GM19397 (cell line): ENCODE data around the gene ABCA3.

Experiments used
- ATAC-seq: cut with Tn5 transposase; IDR thresholded peaks from one replicate; pipeline ENCODE4 v1.9.1; 2021; ENCODE audit warnings: mild to moderate bottlenecking, moderate library complexity; ENCODE audit not compliant: unreplicated experiment

ABCA3 gene

GRCh38 chr16:2358811-2359210 is 18.3 kb upstream of the ABCA3 start:
- ATAC-seq, result no peak

- ATAC-seq, result no peak
These were observed 16.8 kb upstream of the ABCA3 start for GRCh38 chr16:2357331-2357730.

GRCh38 chr16:2350500-2350899 is 10.0 kb upstream of the ABCA3 start:
- ATAC-seq, result no peak

DNA sequence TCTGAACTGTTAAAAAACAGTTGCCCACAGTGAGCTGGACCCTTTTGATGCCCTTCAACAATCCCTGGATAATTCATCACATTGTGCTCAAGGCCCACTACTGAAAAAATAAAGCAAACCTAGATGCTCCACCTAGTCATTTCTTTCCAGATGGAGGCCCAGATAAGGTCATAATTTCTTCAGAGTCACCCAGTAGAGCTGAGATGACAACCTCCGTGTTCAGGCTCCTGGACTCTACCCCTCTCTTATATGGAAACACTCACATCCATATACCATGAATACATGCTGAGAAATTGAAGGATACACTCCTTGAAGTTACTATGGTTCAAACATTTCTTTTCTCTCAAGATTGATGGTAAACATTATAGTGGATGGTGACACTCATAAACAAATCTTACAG is 2.7 kb upstream of the ABCA3 start:
- no peak for ATAC-seq

GRCh38 chr16:2341456-2342447 is 1.2 kb upstream of the ABCA3 start:
- no peak for ATAC-seq

- ATAC-seq, result peak; percentile 32
These were observed 725 bp downstream of the ABCA3 start for GRCh38 chr16:2339521-2340484.

- ATAC-seq, result no peak
These were observed 2.9 kb downstream of the ABCA3 start for GRCh38 chr16:2337431-2338296.

DNA sequence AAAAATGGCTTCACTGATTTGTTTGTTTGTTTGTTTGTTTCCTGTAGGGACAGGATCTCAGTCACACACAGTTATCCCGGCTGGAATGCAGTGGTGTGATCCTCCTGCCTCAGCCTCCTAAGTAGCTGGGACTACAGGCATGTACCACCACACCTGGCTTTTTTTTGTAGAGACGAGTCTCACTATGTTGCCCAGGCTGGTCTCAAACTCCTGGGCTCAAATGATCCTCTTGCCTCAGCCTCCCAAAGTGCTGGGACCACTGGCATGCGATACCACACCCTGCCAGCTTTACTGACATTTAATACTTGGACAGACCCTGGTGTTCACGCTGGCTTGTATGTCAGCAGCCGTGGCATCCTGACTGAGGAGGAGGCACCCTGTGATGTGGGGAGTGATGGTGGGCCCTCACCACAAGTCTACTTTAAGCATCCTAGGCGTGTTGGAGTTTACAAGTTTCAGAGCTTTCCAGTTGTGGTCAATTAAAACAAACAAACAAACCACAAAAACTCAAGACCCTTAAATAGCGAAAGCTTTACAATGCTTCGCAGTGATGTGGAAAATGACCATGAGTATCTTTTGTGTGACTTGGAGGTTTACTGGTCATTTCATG is 5.1 kb downstream of the ABCA3 start:
- no peak for ATAC-seq

- no peak for ATAC-seq
These were observed 6.7 kb downstream of the ABCA3 start for GRCh38 chr16:2333772-2334379.

DNA sequence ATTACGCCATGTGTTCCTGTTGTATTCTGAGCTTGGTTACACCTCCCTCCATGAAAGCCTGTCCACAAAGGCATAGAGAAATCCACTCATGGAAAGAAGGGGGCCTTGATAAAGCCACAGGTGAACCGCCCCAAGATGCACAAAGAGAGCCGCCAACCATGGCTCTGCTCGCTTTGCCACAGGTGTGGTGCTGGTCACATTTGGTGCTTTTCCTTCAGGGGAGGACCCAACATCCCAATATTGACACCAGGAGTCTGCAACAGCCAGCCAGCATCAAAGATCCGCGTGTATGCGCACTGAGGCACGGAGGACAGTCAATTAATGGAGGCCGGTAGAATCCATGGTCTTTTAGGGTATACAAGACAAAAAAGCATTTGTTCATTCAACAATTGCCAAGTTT is 7.3 kb downstream of the ABCA3 start:
- no peak for ATAC-seq

DNA sequence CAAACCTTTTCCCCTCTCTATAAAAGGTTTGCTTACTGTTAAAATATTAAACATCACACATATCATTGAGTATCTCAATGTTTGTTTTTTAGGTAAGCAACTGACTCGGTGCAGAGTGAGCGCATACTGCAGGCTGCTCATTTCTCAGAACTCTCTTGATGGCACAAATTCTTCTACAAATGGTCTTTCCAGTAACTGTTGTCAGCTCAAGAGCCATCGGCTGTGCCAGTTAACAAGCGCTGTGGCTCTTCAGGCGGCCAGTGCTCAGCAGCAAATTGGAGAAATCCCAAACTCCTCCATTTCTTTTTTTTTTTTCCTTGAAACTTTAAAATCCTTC is 8.6 kb downstream of the ABCA3 start:
- no peak for ATAC-seq

DNA sequence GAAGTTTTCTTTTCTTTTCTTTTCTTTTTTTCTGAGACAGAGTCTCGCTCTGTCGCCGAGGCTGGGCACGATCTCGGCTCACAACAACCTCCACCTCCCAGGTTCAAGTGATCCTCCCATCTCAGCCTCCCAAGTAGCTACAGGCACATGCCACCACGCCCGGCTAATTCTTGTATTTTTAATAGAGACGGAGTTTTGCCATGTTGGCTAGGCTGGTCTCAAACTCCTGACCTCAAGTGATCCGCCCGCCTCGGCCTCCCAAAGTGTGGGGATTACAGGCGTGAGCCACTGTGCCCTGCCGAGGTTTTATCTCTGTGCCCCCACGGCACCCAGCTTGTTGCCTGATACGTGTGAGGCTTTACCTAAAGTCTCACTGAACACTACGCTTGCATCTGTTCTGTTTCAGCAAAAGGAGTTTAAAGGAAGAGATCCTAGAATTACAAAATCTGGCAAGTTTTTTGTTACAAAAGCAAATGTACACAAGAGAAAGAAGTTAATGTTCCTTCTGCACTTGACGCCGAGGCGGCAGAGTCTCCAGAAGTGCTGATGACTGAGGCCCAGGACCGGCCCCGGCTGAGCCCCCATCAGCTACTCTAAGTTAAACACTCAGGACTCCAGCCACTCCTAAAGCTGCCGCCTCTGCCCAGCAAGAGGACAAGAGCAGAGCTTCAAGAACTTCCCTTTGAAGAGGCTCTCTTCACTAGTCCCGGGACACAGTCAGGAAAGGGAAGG is 9.2 kb downstream of the ABCA3 start:
- ATAC-seq, result no peak

DNA sequence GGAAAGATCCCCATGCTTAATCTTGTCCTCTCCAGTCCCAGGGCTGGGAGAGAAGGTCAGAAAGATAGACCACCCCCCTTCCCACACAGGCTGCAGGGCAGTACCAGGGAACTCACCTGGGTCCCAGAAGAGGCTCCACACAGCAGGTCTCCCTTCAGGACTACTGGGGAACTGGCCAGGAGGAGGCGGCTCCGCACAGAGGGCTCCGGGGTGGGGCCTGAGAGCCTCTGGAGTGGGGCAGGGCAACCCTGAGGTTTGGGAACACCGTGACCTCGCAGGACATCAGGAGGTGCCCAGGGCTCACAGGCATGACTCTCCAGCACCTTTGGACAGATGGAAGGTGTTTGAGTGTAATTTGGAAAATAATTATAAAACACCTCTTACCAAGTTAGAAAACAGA is 11.0 kb downstream of the ABCA3 start:
- ATAC-seq, result no peak

DNA sequence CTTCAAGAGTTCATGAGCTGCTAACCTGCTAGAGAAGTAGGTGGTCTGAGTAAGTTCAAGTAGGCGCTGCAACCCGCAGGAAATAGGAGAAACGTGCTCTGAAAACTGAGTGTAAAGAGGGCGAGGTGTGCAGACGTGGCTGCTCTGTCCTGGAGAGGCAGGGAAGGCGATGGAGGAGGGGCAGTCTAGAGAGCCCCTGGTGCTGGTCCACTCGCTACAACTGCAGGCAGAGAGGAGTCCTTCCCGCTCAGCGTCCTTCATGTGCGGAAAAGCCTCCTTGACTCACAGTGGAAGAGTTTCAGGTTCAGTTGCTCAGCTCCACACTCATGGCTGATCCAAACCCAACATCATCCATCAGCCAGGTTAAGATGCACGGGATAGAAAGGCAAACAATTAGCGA is 12.1 kb downstream of the ABCA3 start:
- no peak for ATAC-seq

DNA sequence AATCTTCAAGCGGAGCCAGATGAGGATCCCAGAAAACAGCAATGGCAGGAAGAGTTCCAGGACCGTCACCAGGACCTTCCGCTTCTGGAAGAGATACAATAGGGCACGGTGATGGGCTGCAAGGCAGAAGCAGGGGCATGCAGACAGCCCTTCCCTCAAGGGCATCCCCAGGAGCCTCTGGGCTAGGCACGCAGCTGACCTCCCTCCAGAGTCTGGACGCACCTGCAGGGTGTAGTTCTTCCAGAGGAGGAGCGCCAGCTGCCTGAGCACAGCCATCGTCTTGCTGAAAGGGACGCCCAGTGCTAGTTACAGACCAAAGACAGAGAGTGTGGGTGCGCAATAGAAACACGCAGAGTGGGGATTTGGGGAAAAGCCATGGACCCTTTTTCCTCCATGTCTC is 14.3 kb downstream of the ABCA3 start:
- no peak for ATAC-seq

GRCh38 chr16:2325791-2326190 is 14.7 kb downstream of the ABCA3 start:
- no peak for ATAC-seq

DNA sequence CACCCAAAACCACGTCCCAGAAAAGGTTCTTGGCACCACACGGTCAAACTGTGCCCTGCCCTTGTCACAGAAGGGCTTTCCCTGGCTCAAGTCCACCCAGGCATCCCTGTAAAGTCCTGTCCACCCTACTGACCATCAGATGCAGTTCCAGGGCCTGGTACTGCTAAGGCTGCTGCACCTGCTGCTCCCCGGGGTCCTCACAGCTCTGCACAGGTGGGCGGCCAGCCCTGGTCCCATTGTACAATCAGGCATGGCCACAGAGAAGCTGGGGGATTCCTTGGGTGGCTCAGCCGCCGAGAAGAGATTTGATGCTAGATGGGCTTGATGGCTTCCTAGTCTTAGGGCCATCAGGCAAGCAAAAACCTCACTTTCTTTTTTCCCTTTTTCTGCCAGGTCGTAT is 15.3 kb downstream of the ABCA3 start:
- ATAC-seq, result no peak

GRCh38 chr16:2324296-2324859 is 16.1 kb downstream of the ABCA3 start:
- no peak for ATAC-seq

DNA sequence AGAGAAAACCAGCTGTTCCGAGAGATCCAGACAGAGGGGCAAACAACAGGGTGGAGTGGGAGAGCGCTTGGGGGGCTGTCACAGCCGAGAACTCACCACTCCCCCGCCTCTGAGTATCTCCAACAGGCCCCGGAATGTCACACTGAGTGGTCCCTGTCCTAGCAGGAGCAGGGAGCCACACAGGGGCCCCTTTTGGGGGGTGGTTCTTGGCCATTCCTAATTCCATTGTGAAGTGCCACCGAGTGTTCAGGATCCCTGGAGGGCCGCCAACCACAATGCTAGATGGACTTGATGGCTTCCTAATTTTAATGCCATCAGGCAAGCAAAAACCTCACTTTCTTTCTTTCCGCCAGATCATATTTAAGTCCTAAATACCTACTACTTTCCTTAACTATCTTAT is 16.8 kb downstream of the ABCA3 start:
- no peak for ATAC-seq
